GM21529 (cell line): ENCODE data around the gene ECI2.
A peak's percentile ranks its signal among the peaks of the same experiment; 100 is the strongest.

Experiments used
- ATAC-seq: cut with Tn5 transposase; IDR thresholded peaks from one replicate; pipeline ENCODE4 v1.9.1; 2021; ENCODE audit not compliant: unreplicated experiment

ECI2 gene

GRCh38 chr6:4134841-4135664, at the start of gene ECI2:
ECI2 (minus strand) TSS chr6:4135575; CDS start chr6:4135560, 15 bp downstream.
- peak; percentile 48 for ATAC-seq

- no peak for ATAC-seq
Measured at GRCh38 chr6:4180652-4181255, 45.4 kb upstream of the ECI2 start.

- no peak for ATAC-seq
Measured at GRCh38 chr6:4179960-4180651, 44.7 kb upstream of the ECI2 start.

- no peak for ATAC-seq
Measured at GRCh38 chr6:4178737-4179333, 43.5 kb upstream of the ECI2 start.

- no peak for ATAC-seq
Measured at GRCh38 chr6:4176907-4177306, 41.5 kb upstream of the ECI2 start.

- no peak for ATAC-seq
Measured at GRCh38 chr6:4174042-4174441, 38.7 kb upstream of the ECI2 start.

GRCh38 chr6:4172368-4172767, 37.0 kb upstream of the ECI2 start:
- ATAC-seq = no peak

- no peak for ATAC-seq
Measured at GRCh38 chr6:4170297-4170696, 34.9 kb upstream of the ECI2 start.

GRCh38 chr6:4169028-4169789, 33.8 kb upstream of the ECI2 start:
- no peak for ATAC-seq

GRCh38 chr6:4167833-4168232, 32.5 kb upstream of the ECI2 start:
- no peak for ATAC-seq

- no peak for ATAC-seq
Measured at GRCh38 chr6:4167123-4167522, 31.7 kb upstream of the ECI2 start.

- no peak for ATAC-seq
Measured at GRCh38 chr6:4164456-4164855, 29.1 kb upstream of the ECI2 start.

- no peak for ATAC-seq
Measured at GRCh38 chr6:4164117-4164442, 28.7 kb upstream of the ECI2 start.

- no peak for ATAC-seq
Measured at GRCh38 chr6:4163408-4164116, 28.2 kb upstream of the ECI2 start.

- ATAC-seq = no peak
Measured at GRCh38 chr6:4162370-4162769, 27.0 kb upstream of the ECI2 start.

GRCh38 chr6:4159491-4159890, 24.1 kb upstream of the ECI2 start:
- ATAC-seq = no peak

- no peak for ATAC-seq
Measured at GRCh38 chr6:4157506-4157905, 22.1 kb upstream of the ECI2 start.

- peak; percentile 94 for ATAC-seq
Measured at GRCh38 chr6:4155848-4156466, 20.6 kb upstream of the ECI2 start.

- no peak for ATAC-seq
Measured at GRCh38 chr6:4153514-4153985, 18.2 kb upstream of the ECI2 start.

GRCh38 chr6:4145083-4145482, 9.7 kb upstream of the ECI2 start:
- ATAC-seq = no peak
